Karpas-422 (cell line): ENCODE results near the gene PXDC1. TPM values are rescaled to one million over a fixed set of nuclear protein-coding genes. Genes with fewer than 3 reads are reported as not detected.
A peak's percentile ranks its signal among the peaks of the same experiment; 100 is the strongest.

Experiments used
- DNase-seq: peaks from one replicate; pipeline ENCODE4 v3.0.0-alpha.2; 2015
- H2AFZ ChIP-seq: fragments of 200-600 bp; sonication (generic); 2 replicates; pipeline ENCODE4 v1.6.1; 2014; ENCODE audit warnings: antibody characterized with exemption, low read length, mixed read lengths
- H3K27ac ChIP-seq: fragments of 200-600 bp; sonication (generic); 2 replicates; pipeline ENCODE4 v1.5.1; 2014; ENCODE audit warnings: mild to moderate bottlenecking, low read length, moderate library complexity
- H3K27me3 ChIP-seq: fragments of 200-600 bp; sonication (generic); 2 replicates; pipeline ENCODE4 v1.6.1; 2014; ENCODE audit warnings: low read length, mixed read lengths
- H3K36me3 ChIP-seq: fragments of 200-600 bp; sonication (generic); 2 replicates; pipeline ENCODE4 v1.6.1; 2014; ENCODE audit warnings: low read length, mixed read lengths; ENCODE audit not compliant: insufficient read depth
- H3K4me1 ChIP-seq: fragments of 200-600 bp; sonication (generic); 2 replicates; pipeline ENCODE4 v1.6.1; 2014; ENCODE audit warnings: mild to moderate bottlenecking, low read length, mixed read lengths
- H3K4me2 ChIP-seq: fragments of 200-600 bp; sonication (generic); 2 replicates; pipeline ENCODE4 v1.6.1; 2014; ENCODE audit warnings: low read length, low read depth, mild to moderate bottlenecking; ENCODE audit not compliant: poor library complexity, severe bottlenecking
- H3K4me3 ChIP-seq: fragments of 200-600 bp; sonication (generic); 2 replicates; pipeline ENCODE4 v1.5.1; 2014; ENCODE audit warnings: mild to moderate bottlenecking, antibody characterized with exemption, low read length, mixed read lengths
- H3K79me2 ChIP-seq: fragments of 200-600 bp; sonication (generic); 2 replicates; pipeline ENCODE4 v1.6.1; 2014; ENCODE audit warnings: mild to moderate bottlenecking, low read length, mixed read lengths
- H3K9ac ChIP-seq: fragments of 200-600 bp; sonication (generic); 2 replicates; pipeline ENCODE4 v1.6.0; 2014; ENCODE audit warnings: low read length
- H3K9me2 ChIP-seq: fragments of 200-600 bp; sonication (generic), shearing (Covaris generic); replicated peaks from 2 replicates; pipeline ENCODE4 v1.6.0; 2014; ENCODE audit warnings: mild to moderate bottlenecking, low read length, moderate library complexity; ENCODE audit not compliant: insufficient read depth
- H3K9me3 ChIP-seq: fragments of 300-700, 200-600 bp; sonication (generic); 2 replicates; pipeline ENCODE4 v1.6.1; 2014; ENCODE audit warnings: low read length, mixed read lengths
- H4K20me1 ChIP-seq: fragments of 200-600 bp; sonication (generic); 2 replicates; pipeline ENCODE4 v1.6.1; 2014; ENCODE audit warnings: mild to moderate bottlenecking, antibody characterized with exemption, low read length, low read depth; ENCODE audit not compliant: insufficient read depth
- total RNA-seq: library from RNA; depleted of rRNA; stranded (reverse); fragments of >200 nt; shearing (Covaris generic); gene quantifications from 2 replicates; pipeline ENCODE4 v1.2.3, GENCODE V29; 2014; ENCODE audit warnings: low replicate concordance

Gene PXDC1
- total RNA-seq, 1 experiment from 2014 or later = not detected

GRCh38 chr6:3743541-3743940 lies 8.0 kb downstream of the PXDC1 start:
- H2AFZ ChIP-seq = peak overlapping the region; percentile 100
- H3K9ac ChIP-seq = no peak overlapping the region

DNA sequence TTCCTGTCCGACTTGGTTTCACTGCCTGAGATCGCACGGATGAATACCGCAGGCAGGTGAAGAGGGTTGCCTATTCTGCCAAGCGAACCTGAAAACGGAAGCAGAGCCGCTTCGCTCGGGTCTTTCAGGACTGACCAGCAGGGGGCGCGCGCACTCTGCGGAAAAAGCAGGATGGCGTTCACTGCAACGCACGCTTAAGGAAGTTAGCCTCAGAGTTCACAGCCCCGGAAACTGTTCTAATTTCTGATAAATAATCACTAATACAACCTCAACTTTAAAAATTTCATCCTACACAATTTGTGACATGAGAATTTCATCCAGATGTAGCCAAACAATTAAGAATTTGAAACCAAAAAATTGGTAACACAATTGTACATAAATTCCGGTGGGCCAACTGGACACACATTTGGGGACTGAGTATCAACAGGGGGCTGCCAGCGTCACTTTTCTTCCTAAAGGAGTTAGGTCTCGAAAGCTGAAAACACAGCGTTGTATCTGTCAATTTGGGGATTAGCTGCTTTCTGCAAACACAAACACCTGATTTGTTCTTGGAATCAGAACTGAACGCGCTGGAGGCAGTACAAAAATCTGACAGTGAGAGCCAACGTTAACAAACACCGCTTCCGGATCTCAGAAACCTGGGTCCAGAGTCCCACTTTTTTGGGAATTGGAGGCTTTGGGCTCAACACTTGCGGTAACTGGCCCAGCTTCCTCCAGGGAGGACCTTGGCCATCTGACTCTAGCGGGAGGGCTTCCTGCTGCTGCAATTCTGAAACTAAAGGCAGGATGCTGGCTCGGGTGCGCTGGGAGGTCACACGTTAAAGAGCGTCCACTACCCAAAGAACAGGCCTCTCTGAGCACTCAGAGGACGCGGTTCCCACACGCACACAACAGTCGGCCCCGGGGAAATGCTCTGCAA lies 8.8 kb downstream of the PXDC1 start:
- no peaks in the 10 kb centered on the region for H3K79me2 ChIP-seq

More at GRCh38 chr6:3743541-3743940, 8.0 kb downstream of the PXDC1 start:
- H3K27ac ChIP-seq = no peak overlapping the region
- H3K9me3 ChIP-seq = no peaks in the 10 kb centered on the region
- H3K4me1 ChIP-seq = peaks cover 21% of the 10 kb centered on the region
- DNase-seq = no peak
- H3K27me3 ChIP-seq = no peaks in the 10 kb centered on the region
- H3K4me2 ChIP-seq = no peak overlapping the region
- H3K4me3 ChIP-seq = no peak overlapping the region
- no peaks in the 10 kb centered on the region for H4K20me1 ChIP-seq
- H3K36me3 ChIP-seq = no peaks in the 10 kb centered on the region
- H3K9me2 ChIP-seq = no peaks in the 10 kb centered on the region
- H3K79me2 ChIP-seq = no peaks in the 10 kb centered on the region

GRCh38 chr6:3742076-3742425 lies 9.5 kb downstream of the PXDC1 start:
- no peak for DNase-seq
- Histone ChIP-seq H2AFZ (no peak overlapping the region), H4K20me1 (no peaks in the 10 kb centered on the region), H3K36me3 (no peaks in the 10 kb centered on the region), H3K79me2 (no peaks in the 10 kb centered on the region), H3K4me3 (no peak overlapping the region), H3K27ac (no peak overlapping the region), H3K9me3 (no peaks in the 10 kb centered on the region), H3K4me2 (peak overlapping the region; percentile 72), H3K4me1 (peaks cover 21% of the 10 kb centered on the region), H3K27me3 (no peaks in the 10 kb centered on the region), H3K9me2 (no peaks in the 10 kb centered on the region), H3K9ac (no peak overlapping the region)

More for the DNA sequence above, 8.8 kb downstream of the PXDC1 start:
- H2AFZ ChIP-seq = peak overlapping the region; percentile 100
- H3K4me1 ChIP-seq = peaks cover 21% of the 10 kb centered on the region
- peak overlapping the region; percentile 61 for H3K9ac ChIP-seq
- H3K36me3 ChIP-seq = no peaks in the 10 kb centered on the region
- peak; percentile 95 for DNase-seq
- H3K27me3 ChIP-seq = no peaks in the 10 kb centered on the region
- peak overlapping the region; percentile 72 for H3K4me2 ChIP-seq
- no peaks in the 10 kb centered on the region for H3K9me2 ChIP-seq
- no peaks in the 10 kb centered on the region for H3K9me3 ChIP-seq
- H3K27ac ChIP-seq = no peak overlapping the region
- peak overlapping the region; percentile 56 for H3K4me3 ChIP-seq
- no peaks in the 10 kb centered on the region for H4K20me1 ChIP-seq

DNA sequence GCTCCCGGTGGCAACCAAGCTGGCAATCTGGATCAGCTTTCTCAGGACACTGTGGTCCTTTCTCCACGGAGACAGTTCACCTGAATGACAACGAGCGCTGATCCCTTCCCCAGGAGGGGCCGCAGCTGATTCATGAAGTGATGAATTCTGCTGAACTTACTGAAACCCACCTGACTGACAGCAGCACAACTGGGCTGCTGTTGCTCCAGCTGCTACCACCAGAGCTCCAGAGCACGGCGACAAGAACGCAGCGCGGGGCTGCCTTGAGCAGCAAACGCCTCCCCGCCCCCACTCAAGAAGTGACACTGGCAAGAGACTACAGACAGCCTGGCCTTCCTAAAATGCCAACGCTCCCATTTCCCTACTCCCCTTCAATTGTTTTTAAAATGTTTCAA lies 10.0 kb downstream of the PXDC1 start:
- Histone ChIP-seq H3K9me2 (no peaks in the 10 kb centered on the region), H3K27me3 (no peaks in the 10 kb centered on the region), H3K4me3 (no peak overlapping the region), H3K36me3 (no peaks in the 10 kb centered on the region), H4K20me1 (no peaks in the 10 kb centered on the region), H3K9me3 (no peaks in the 10 kb centered on the region), H3K9ac (no peak overlapping the region), H3K4me2 (no peak overlapping the region), H3K27ac (no peak overlapping the region), H2AFZ (no peak overlapping the region), H3K79me2 (no peaks in the 10 kb centered on the region), H3K4me1 (peaks cover 17% of the 10 kb centered on the region)
- no peak for DNase-seq

DNA sequence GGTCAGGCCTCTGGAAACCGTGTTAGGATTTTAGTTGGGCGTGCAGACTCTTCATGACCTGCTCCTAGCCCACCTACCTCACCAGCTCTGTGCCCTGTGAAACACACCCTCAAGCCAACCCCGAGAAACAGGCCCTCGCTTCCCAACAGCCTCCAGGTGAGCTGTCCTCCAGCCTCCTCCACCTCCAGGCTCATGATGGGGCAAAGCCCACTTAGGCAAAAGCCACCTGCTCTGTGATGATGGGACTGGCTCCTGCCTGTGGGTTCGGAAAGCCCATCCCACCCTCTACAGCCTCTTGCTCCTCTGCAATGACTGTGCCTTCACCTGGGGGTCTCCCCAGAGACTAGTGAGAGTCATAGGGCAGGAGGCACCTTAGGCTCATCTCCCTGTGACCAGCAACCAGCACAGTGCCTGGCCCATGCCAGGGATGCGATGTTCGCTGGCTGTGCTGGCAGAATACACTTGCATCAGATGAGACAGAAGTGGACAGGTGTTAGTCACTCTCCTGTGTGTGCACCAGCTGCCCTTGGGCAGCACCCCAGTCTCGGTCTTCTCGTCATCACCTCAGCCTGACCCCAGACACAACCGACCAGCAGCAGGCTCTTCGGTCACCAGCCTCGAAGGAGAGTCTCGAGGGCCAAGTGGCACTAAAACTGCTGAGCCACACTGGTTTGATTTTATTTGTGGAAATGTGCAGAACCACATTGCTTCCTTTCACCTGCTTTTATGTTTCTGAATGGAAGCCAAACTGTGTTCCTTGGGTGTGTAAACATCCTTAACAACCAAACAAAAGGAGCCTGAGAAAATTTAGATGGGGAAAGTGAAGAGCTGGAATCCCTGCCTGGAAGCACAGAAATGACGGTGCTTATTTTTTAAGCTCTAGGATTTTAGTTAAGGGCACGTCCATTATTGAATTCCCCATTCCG lies 10.7 kb downstream of the PXDC1 start:
- H3K9me2 ChIP-seq = no peaks in the 10 kb centered on the region
- H3K4me3 ChIP-seq = no peak overlapping the region
- no peaks in the 10 kb centered on the region for H3K9me3 ChIP-seq
- no peak overlapping the region for H2AFZ ChIP-seq
- no peaks in the 10 kb centered on the region for H3K36me3 ChIP-seq
- no peaks in the 10 kb centered on the region for H4K20me1 ChIP-seq
- no peak overlapping the region for H3K27ac ChIP-seq
- no peaks in the 10 kb centered on the region for H3K27me3 ChIP-seq
- H3K4me1 ChIP-seq = peaks cover 11% of the 10 kb centered on the region
- no peaks in the 10 kb centered on the region for H3K79me2 ChIP-seq
- H3K4me2 ChIP-seq = no peak overlapping the region
- no peak for DNase-seq
- H3K9ac ChIP-seq = no peak overlapping the region

- no peak for DNase-seq
- no peaks in the 10 kb centered on the region for H4K20me1 ChIP-seq
- H3K79me2 ChIP-seq = no peaks in the 10 kb centered on the region
- H2AFZ ChIP-seq = no peak overlapping the region
- no peak overlapping the region for H3K27ac ChIP-seq
- no peaks in the 10 kb centered on the region for H3K9me2 ChIP-seq
- no peaks in the 10 kb centered on the region for H3K36me3 ChIP-seq
- H3K4me2 ChIP-seq = no peak overlapping the region
- no peak overlapping the region for H3K9ac ChIP-seq
- H3K4me1 ChIP-seq = peaks cover 11% of the 10 kb centered on the region
- H3K27me3 ChIP-seq = no peaks in the 10 kb centered on the region
- H3K4me3 ChIP-seq = no peak overlapping the region
- no peaks in the 10 kb centered on the region for H3K9me3 ChIP-seq
Observed at GRCh38 chr6:3739311-3739897, 12.1 kb downstream of the PXDC1 start.

DNA sequence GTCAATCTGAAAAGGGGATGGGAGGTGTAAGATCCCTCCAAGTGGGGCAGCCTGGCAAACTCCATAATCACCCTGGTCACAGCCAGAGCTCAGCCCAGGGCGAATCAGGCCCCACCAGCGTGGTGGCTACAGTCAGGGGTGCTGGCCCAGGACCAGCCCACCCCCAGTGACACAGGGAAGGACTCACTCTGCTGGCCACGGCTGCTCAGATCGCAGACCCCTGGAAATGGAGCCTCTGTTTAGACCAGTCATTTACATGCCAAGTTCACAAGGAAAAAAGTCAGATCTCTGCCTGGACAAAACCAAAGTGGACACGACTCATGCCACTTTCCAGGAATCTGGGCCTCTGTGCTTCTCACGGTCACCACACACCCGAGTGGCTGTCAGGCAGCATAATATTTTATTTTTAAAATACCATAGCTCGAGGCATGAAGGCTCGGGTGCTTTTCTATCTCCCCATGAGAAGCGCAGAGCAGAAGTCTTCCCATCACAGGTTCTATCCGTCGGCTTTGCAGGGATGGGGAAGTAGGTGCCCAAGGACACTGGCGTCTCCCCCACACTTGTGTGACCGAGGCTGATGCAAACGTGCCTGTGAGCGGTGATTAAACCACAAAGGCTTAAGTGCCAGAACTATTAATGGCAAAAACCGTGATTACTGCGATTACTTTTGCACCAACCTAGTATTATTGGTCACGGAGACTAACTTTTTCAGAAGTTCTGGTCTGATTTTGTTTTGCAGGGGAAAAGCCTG lies 13.0 kb downstream of the PXDC1 start:
- no peak overlapping the region for H3K4me2 ChIP-seq
- no peaks in the 10 kb centered on the region for H3K9me3 ChIP-seq
- H3K4me1 ChIP-seq = peaks cover 11% of the 10 kb centered on the region
- no peaks in the 10 kb centered on the region for H3K36me3 ChIP-seq
- no peak overlapping the region for H3K9ac ChIP-seq
- no peak for DNase-seq
- H3K9me2 ChIP-seq = no peaks in the 10 kb centered on the region
- H3K79me2 ChIP-seq = no peaks in the 10 kb centered on the region
- no peak overlapping the region for H3K27ac ChIP-seq
- H3K4me3 ChIP-seq = no peak overlapping the region
- no peak overlapping the region for H2AFZ ChIP-seq
- H3K27me3 ChIP-seq = no peaks in the 10 kb centered on the region
- H4K20me1 ChIP-seq = no peaks in the 10 kb centered on the region
